Measurements from ENCODE around the gene STAB2.

DNA sequence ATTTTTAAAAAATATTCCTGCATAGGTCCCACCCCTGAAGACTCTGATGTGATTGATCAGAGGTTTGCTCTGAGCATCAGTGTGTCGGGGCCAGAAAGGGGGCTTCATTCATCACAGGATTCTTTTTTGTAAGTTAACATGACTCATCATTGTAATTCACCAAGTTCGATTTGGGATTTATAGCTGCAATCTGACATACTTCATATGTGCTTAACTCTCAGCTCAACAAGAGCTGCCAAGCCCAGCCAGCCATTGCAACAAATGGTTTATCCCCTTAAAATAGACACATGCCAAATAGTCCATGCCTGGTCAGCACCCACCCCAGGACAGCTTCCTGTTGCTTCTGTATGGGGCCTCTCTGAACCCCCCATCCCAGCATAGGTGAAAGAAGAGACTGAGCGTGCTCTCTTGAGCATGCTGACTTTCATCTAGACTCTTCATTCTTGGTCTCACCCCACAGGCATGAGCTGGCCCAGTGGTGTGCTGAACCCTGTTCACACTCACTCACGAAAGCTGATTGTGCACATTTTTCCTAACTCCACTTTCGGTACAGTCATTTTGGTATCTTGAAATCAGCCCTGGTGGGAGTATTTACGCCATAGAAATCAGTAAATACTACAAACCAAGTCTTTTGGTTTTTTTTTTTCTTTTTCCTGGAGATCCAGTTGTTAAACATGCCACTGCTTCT is 101.4 kb downstream of the STAB2 start:
- TF ChIP-seq, protein P1, sequence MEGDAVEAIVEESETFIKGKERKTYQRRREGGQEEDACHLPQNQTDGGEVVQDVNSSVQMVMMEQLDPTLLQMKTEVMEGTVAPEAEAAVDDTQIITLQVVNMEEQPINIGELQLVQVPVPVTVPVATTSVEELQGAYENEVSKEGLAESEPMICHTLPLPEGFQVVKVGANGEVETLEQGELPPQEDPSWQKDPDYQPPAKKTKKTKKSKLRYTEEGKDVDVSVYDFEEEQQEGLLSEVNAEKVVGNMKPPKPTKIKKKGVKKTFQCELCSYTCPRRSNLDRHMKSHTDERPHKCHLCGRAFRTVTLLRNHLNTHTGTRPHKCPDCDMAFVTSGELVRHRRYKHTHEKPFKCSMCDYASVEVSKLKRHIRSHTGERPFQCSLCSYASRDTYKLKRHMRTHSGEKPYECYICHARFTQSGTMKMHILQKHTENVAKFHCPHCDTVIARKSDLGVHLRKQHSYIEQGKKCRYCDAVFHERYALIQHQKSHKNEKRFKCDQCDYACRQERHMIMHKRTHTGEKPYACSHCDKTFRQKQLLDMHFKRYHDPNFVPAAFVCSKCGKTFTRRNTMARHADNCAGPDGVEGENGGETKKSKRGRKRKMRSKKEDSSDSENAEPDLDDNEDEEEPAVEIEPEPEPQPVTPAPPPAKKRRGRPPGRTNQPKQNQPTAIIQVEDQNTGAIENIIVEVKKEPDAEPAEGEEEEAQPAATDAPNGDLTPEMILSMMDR (IDR thresholded peaks at IDR 0.05): no peak
- no peak for TF ChIP-seq POLR2A (IDR thresholded peaks at IDR 0.05)
